ENCODE data around the gene MTARC2.

DNA sequence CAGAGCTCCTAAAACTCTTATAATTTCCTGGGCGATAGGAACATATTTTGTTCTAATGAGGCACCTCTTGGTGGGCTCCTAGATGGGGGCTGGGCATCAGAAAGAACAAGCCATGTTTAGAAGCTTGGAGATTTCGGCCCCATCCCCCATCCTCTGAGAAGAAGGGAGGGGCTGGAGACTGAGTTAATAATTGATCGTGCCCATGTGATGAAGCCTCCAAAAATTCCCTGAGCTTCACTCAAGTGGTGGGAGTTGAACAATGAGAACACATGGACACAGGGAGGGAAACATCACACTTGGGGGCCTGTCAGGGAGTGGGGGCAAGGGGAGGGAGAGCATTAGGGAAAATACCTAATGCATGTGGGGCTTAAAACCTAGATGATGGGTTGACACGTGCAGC lies 39.9 kb upstream of the MTARC2 start:
- TF ChIP-seq NFE2L2 (conservative IDR thresholded peaks at IDR 0.05; ENCODE audit: low read length) = no peak
- TF ChIP-seq, protein P1, sequence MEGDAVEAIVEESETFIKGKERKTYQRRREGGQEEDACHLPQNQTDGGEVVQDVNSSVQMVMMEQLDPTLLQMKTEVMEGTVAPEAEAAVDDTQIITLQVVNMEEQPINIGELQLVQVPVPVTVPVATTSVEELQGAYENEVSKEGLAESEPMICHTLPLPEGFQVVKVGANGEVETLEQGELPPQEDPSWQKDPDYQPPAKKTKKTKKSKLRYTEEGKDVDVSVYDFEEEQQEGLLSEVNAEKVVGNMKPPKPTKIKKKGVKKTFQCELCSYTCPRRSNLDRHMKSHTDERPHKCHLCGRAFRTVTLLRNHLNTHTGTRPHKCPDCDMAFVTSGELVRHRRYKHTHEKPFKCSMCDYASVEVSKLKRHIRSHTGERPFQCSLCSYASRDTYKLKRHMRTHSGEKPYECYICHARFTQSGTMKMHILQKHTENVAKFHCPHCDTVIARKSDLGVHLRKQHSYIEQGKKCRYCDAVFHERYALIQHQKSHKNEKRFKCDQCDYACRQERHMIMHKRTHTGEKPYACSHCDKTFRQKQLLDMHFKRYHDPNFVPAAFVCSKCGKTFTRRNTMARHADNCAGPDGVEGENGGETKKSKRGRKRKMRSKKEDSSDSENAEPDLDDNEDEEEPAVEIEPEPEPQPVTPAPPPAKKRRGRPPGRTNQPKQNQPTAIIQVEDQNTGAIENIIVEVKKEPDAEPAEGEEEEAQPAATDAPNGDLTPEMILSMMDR (IDR thresholded peaks at IDR 0.05) = no peak
- no peak for TF ChIP-seq POLR2A (IDR thresholded peaks at IDR 0.05; ENCODE audit: low read length)
- TF ChIP-seq ESRRA (IDR thresholded peaks at IDR 0.05; ENCODE audit: borderline replicate concordance, low read length) = no peak
- TF ChIP-seq RNF2 (IDR thresholded peaks at IDR 0.05; ENCODE audit: borderline replicate concordance, low read depth) = no peak
- TF ChIP-seq HEYL (CRISPR knock-in tag; IDR thresholded peaks at IDR 0.05) = no peak
- no peak for TF ChIP-seq CHD4 (IDR thresholded peaks at IDR 0.05; ENCODE audit: borderline replicate concordance)
- TF ChIP-seq, protein P2, sequence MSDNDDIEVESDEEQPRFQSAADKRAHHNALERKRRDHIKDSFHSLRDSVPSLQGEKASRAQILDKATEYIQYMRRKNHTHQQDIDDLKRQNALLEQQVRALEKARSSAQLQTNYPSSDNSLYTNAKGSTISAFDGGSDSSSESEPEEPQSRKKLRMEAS (IDR thresholded peaks at IDR 0.05) = no peak
